CD14-positive monocyte (primary cell): Measurements from ENCODE around the gene CAP2. TPM values are rescaled to one million over a fixed set of nuclear protein-coding genes. Genes with fewer than 3 reads are reported as not detected.

Experiments
- DNase-seq, 3 donors: peaks; one replicate each; pipeline ENCODE4 v3.0.0-alpha.2; 2011 to 2022
- H2AFZ ChIP-seq: 2 replicates; pipeline ENCODE4 v1.6.0; 2012; ENCODE audit warnings: mild to moderate bottlenecking, low read depth, low read length, inconsistent platforms; ENCODE audit not compliant: insufficient read depth, poor library complexity, severe bottlenecking
- H3K27ac ChIP-seq, 2 donors: 1 replicate in 1 of 2; 2 replicates in 1 of 2; pipeline ENCODE4 v1.5.1; 2012 to 2013; ENCODE audit warnings: low read length in 2 of 2, control low read depth in 1 of 2, inconsistent platforms in 1 of 2, low read depth in 1 of 2, mild to moderate bottlenecking in 1 of 2
- H3K27me3 ChIP-seq, 2 donors: one replicate each; pipeline versions ENCODE4 v1.6.0 to v1.6.1; 2011 to 2013; ENCODE audit warnings: low read length in 2 of 2; ENCODE audit not compliant: control insufficient read depth in 2 of 2, insufficient read depth in 2 of 2
- H3K36me3 ChIP-seq, 2 donors: replicated peaks in 1 of 2; 1 replicate in 1 of 2; 2 replicates in 1 of 2; pipeline versions ENCODE4 v1.5.1 to v1.6.1; 2012 to 2013; ENCODE audit warnings: low read length in 2 of 2, control low read depth in 1 of 2, inconsistent platforms in 1 of 2, mild to moderate bottlenecking in 1 of 2; ENCODE audit not compliant: insufficient read depth in 2 of 2, control insufficient read depth in 1 of 2
- H3K4me1 ChIP-seq, 2 donors: 1 replicate in 1 of 2; 2 replicates in 1 of 2; pipeline versions ENCODE4 v1.5.1 to v1.6.1; 2012 to 2013; ENCODE audit warnings: low read length in 2 of 2, control low read depth in 1 of 2, inconsistent platforms in 1 of 2, mild to moderate bottlenecking in 1 of 2, moderate library complexity in 1 of 2; ENCODE audit not compliant: insufficient read depth in 2 of 2, control insufficient read depth in 1 of 2
- H3K4me2 ChIP-seq: replicated peaks from 2 replicates; pipeline ENCODE3; 2012; ENCODE audit warnings: low read length, moderate library complexity, mild to moderate bottlenecking; ENCODE audit not compliant: poor library complexity, severe bottlenecking; ENCODE audit errors: extremely low read depth
- H3K4me3 ChIP-seq, 3 experiments: fragments of 200-600 bp in 1 of 3; sonication (generic) in 1 of 3; replicated peaks in 1 of 3; 1 replicate in 2 of 3; 2 replicates in 1 of 3; pipeline ENCODE4 v1.5.1; 2011 to 2013; ENCODE audit warnings: low read length in 3 of 3, mild to moderate bottlenecking in 3 of 3, control low read depth in 2 of 3, low read depth in 2 of 3, inconsistent platforms in 1 of 3, moderate library complexity in 1 of 3
- H3K79me2 ChIP-seq: 2 replicates; pipeline ENCODE4 v1.6.0; 2012; ENCODE audit warnings: mild to moderate bottlenecking, control low read depth, inconsistent platforms, low read length, moderate library complexity; ENCODE audit not compliant: insufficient read depth
- H3K9ac ChIP-seq: 2 replicates; pipeline ENCODE4 v1.6.0; 2017; ENCODE audit warnings: low read length, mild to moderate bottlenecking; ENCODE audit not compliant: insufficient read depth, poor library complexity, severe bottlenecking
- H3K9me3 ChIP-seq, 2 donors: replicated peaks in 1 of 2; 1 replicate in 1 of 2; 2 replicates in 1 of 2; pipeline versions ENCODE4 v1.5.1 to v1.6.1; 2012 to 2013; ENCODE audit warnings: low read length in 2 of 2, control low read depth in 1 of 2; ENCODE audit not compliant: control insufficient read depth in 1 of 2, insufficient read depth in 1 of 2
- H4K20me1 ChIP-seq: 2 replicates; pipeline ENCODE4 v1.6.0; 2012; ENCODE audit warnings: mild to moderate bottlenecking, low read length, control low read depth, moderate library complexity; ENCODE audit not compliant: insufficient read depth
- H3K27ac Mint-ChIP-seq, 7 donors: one replicate each; pipeline ENCODE4 v1.8.0; 2020; ENCODE audit warnings: mild to moderate bottlenecking in 7 of 7, mixed read lengths in 7 of 7, moderate library complexity in 6 of 7, inconsistent platforms in 2 of 7
- H3K27me3 Mint-ChIP-seq, 3 donors: one replicate each; pipeline ENCODE4 v1.8.0; 2021 to 2022; ENCODE audit warnings: low read depth in 3 of 3, mild to moderate bottlenecking in 3 of 3, mixed read lengths in 3 of 3, moderate library complexity in 3 of 3, inconsistent platforms in 1 of 3
- H3K36me3 Mint-ChIP-seq, 2 donors: one replicate each; pipeline ENCODE4 v1.8.0; 2020; ENCODE audit warnings: mixed read lengths in 2 of 2, inconsistent platforms in 1 of 2, mild to moderate bottlenecking in 1 of 2
- H3K4me1 Mint-ChIP-seq: one replicate; pipeline ENCODE4 v1.8.0; 2020; ENCODE audit warnings: mild to moderate bottlenecking, mixed read lengths
- H3K4me3 Mint-ChIP-seq, 2 donors: one replicate each; pipeline ENCODE4 v1.8.0; 2020; ENCODE audit warnings: mild to moderate bottlenecking in 2 of 2, mixed read lengths in 2 of 2, moderate library complexity in 1 of 2
- H3K9me3 Mint-ChIP-seq, 7 donors: one replicate each; pipeline ENCODE4 v1.8.0; 2020 to 2022; ENCODE audit warnings: mixed read lengths in 7 of 7, mild to moderate bottlenecking in 6 of 7, moderate library complexity in 6 of 7, inconsistent platforms in 2 of 7
- CTCF ChIP-seq: fragments of 200-600 bp; IDR thresholded peaks from one replicate; pipeline ENCODE4 v1.8.0; 2022; ENCODE audit warnings: antibody characterized with exemption, mild to moderate bottlenecking
- WGBS: methylation state at CpG from one replicate; pipeline ENCODE4 v1.1.5; 2013; ENCODE audit warnings: missing lambda C conversion rate; ENCODE audit not compliant: insufficient coverage; 5-methylcytosine and 5-hydroxymethylcytosine counted together
- intact Hi-C, 2 donors: fragments of 100-400 bp; cut with micrococcal nuclease; formaldehyde crosslinking; loops; one replicate each; pipeline versions ENCODE4 v1.15.0 to v1.15.1; 2023
- polyA plus RNA-seq, 3 donors: library from polyadenylated mRNA; depleted of rRNA in 1 of 3; unstranded in 2 of 3; stranded (reverse) in 1 of 3; fragments of 300-500 nt in 2 of 3; fragments of >200 nt in 1 of 3; fragmentation: Illumina TruSeq in 2 of 3; gene quantifications; 1 replicate in 2 of 3; 2 replicates in 1 of 3; pipeline ENCODE4 v1.2.3, GENCODE V29; 2012 to 2021

Gene CAP2
- polyA plus RNA-seq, 3 donors = not detected

DNA sequence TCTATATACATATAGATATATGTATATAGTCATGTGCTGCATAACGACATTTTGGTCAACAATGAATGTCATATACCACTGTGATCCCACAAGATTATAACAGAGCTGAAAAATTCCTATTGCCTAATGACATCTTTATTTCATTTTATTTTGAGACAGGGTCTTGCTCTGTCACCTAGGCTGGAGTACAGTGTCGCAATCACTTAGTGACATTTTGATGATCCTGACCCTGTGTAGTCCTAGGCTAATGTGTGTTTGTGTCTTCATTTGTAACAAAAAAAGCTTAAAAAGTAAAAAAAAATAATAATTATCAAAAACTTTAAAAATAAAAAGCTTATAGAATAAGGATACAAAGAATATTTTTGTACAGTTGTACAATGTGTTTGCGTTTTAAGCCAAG is 202.7 kb downstream of the CAP2 start:
- Histone ChIP-seq H3K9me3 (no peaks in the 10 kb centered on the region), H4K20me1 (no peaks in the 10 kb centered on the region), H3K79me2 (peaks cover 8% of the 10 kb centered on the region), H3K9ac (no peak overlapping the region), H2AFZ (no peak overlapping the region), H3K4me1 (peaks cover 23 to 30% of the 10 kb centered on the region in 2 donors), H3K27ac (no peak overlapping the region), H3K27me3 (no peaks in the 10 kb centered on the region), H3K4me3 (no peak overlapping the region), H3K36me3 (no peaks in the 10 kb centered on the region), H3K4me2 (no peak overlapping the region)
- no peak overlapping the region for H3K27ac Mint-ChIP-seq
- peaks cover 23% of the 10 kb centered on the region for H3K4me1 Mint-ChIP-seq
- WGBS = no CpG with 5 or more reads among the region's 3 CpGs
- peaks cover 0 to 7% (median 0%) of the 10 kb centered on the region in 3 donors for H3K27me3 Mint-ChIP-seq
- peaks cover 0 to under 1% of the 10 kb centered on the region in 2 donors for H3K36me3 Mint-ChIP-seq
- intact Hi-C loops = no loop called here
- TF ChIP-seq CTCF = no peak
- no peak overlapping the region for H3K4me3 Mint-ChIP-seq
- DNase-seq = no peak
- H3K9me3 Mint-ChIP-seq = peaks cover 0 to 5% (median 0%) of the 10 kb centered on the region in 7 donors

DNA sequence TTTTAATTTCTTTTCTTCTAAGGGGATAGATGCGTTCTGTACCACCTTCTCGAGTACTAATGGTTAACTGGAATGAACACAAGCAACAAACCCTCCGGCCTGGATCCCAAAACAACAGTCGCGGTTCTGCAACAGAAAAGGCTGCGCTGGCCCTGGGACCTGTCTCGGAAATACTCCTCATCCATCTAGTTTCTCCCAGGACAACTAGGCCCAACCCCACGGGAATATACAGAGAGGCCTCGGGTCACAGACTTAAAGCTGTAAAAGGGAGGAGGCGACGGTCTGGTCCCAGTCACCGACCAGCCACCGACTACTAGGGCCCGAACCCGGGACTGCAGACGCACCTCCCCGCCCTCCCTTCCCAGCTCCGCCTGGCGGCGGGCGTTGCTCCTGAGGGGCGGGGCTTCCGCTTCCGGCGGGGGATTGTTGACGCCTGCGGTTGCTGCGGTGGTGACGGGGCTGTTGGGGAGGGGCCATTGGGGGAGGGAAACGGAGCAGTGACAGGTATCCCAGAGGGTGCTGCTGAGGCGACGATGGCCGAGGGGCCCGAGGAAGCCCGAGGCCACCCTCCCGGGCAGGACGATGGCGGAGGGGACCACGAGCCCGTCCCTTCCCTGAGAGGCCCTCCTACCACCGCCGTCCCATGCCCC is 206.6 kb downstream of the CAP2 start, which contains the start of gene FAM8A1:
TSS of gene FAM8A1 (plus strand) at position 426 of the 650 bp plus-strand sequence. CDS start at position 534, 108 bp downstream.
- H3K27ac Mint-ChIP-seq = peak within 1 kb of the TSS; percentile 85 to 94 (median 89)
- peak within 1 kb of the TSS; percentile 86 for H3K4me2 ChIP-seq
- no peaks in the 10 kb centered on the region for H3K27me3 ChIP-seq
- intact Hi-C loops = loop anchor here (5.0 to 10.0 kb wide), 2 partner anchors 105 to 107 kb away; partner anchors contain the start of gene NUP153 (in 2 of the 2)
- peak; percentile 64 for TF ChIP-seq CTCF
- peak within 1 kb of the TSS; percentile 84 to 90 for H3K4me3 Mint-ChIP-seq
- peak within 1 kb of the TSS; percentile 89 for H2AFZ ChIP-seq
- peak within 1 kb of the TSS; percentile 94 for H3K9ac ChIP-seq
- peak; percentile 86 to 92 (median 92) for DNase-seq
- no peaks in the 10 kb centered on the region for H3K9me3 ChIP-seq
- H3K4me3 ChIP-seq = peak within 1 kb of the TSS; percentile 49 to 86 (median 71)
- peaks cover 17% of the 10 kb centered on the region for H3K79me2 ChIP-seq
- H3K36me3 Mint-ChIP-seq = peaks cover 19 to 27% of the 10 kb centered on the region in 2 donors
- peaks cover 0 to 3% (median 0%) of the 10 kb centered on the region in 3 donors for H3K27me3 Mint-ChIP-seq
- H4K20me1 ChIP-seq = no peaks in the 10 kb centered on the region
- H3K36me3 ChIP-seq = peaks cover 9 to 21% of the 10 kb centered on the region in 2 donors
- peaks cover 31% of the 10 kb centered on the region for H3K4me1 Mint-ChIP-seq
- WGBS = 14% methylated on average over 26 of the region's 42 CpGs
- peak within 1 kb of the TSS; percentile 24 to 93 for H3K27ac ChIP-seq
- H3K9me3 Mint-ChIP-seq = peaks cover 0 to 5% (median 0%) of the 10 kb centered on the region in 7 donors
- peaks cover 20 to 25% of the 10 kb centered on the region in 2 donors for H3K4me1 ChIP-seq
